H1 (cell line): ENCODE results near the gene SLCO2A1. TPM values are rescaled to one million over a fixed set of nuclear protein-coding genes. Genes with fewer than 3 reads are reported as not detected.

Source experiments
- CTCF ChIA-PET: fragments of 300-600 bp; sonication (Branson Sonifier 250); formaldehyde crosslinking; loops from one replicate; lab custom pipeline; 2021; ENCODE audit not compliant: partially characterized antibody; lab: Charles Lee
- POLR2A ChIA-PET: fragments of 300-600 bp; sonication (Branson Sonifier 250); formaldehyde crosslinking; loops from one replicate; lab custom pipeline; 2021; ENCODE audit warnings: inconsistent platforms; ENCODE audit not compliant: partially characterized antibody; lab: Charles Lee
- DNase-seq, 2 experiments: peaks; one replicate each; pipeline versions ENCODE4 v3.0.0 to v3.0.0-alpha.2; 2010 to 2022; ENCODE audit warnings: low spot score in 2 of 2, low read depth in 1 of 2, mixed read lengths in 1 of 2
- FAIRE-seq: peaks from 2 replicates; lab custom pipeline; 2011; peaks lifted over from hg19 to GRCh38; lab: Jason Lieb, UNC
- H2AFZ ChIP-seq: 2 replicates; pipeline ENCODE4 v1.8.1; 2012; ENCODE audit warnings: low read length, inconsistent platforms
- H2AK5ac ChIP-seq: 2 replicates; pipeline ENCODE4 v1.6.1; 2013; ENCODE audit warnings: low read depth, low read length
- H2BK120ac ChIP-seq: replicated peaks from 2 replicates; pipeline ENCODE3; 2013; ENCODE audit warnings: low read depth, low read length, inconsistent platforms
- H2BK12ac ChIP-seq: 2 replicates; pipeline ENCODE4 v1.6.1; 2013; ENCODE audit warnings: low read depth, low read length
- H2BK15ac ChIP-seq: 2 replicates; pipeline ENCODE4 v1.6.1; 2013; ENCODE audit warnings: low read length
- H2BK20ac ChIP-seq: 2 replicates; pipeline ENCODE4 v1.6.1; 2013; ENCODE audit warnings: low read length
- H2BK5ac ChIP-seq: 2 replicates; pipeline ENCODE4 v1.6.1; 2013; ENCODE audit warnings: low read depth, low read length
- H3K14ac ChIP-seq: 2 replicates; pipeline ENCODE4 v1.6.1; 2013; ENCODE audit warnings: inconsistent platforms; ENCODE audit not compliant: insufficient read length
- H3K18ac ChIP-seq: 2 replicates; pipeline ENCODE4 v1.6.1; 2013; ENCODE audit warnings: low read length; ENCODE audit errors: extremely low read depth
- H3K23ac ChIP-seq: 2 replicates; pipeline ENCODE4 v1.6.1; 2013; ENCODE audit warnings: inconsistent platforms; ENCODE audit not compliant: insufficient read length
- H3K23me2 ChIP-seq: 2 replicates; pipeline ENCODE4 v1.6.1; 2013; ENCODE audit warnings: low read depth, low read length
- H3K27ac ChIP-seq: 2 replicates; pipeline ENCODE4 v1.6.1; 2011; ENCODE audit warnings: low read depth, low read length, inconsistent platforms
- H3K27me3 ChIP-seq, 4 experiments: replicated peaks in 1 of 4; 1 replicate in 1 of 4; 2 replicates in 3 of 4; pipeline versions ENCODE4 v1.6.1 to v1.8.1; 2011 to 2013; ENCODE audit warnings: low read length in 3 of 4, mild to moderate bottlenecking in 3 of 4, inconsistent platforms in 2 of 4, mixed read lengths in 2 of 4, moderate library complexity in 1 of 4; ENCODE audit not compliant: control insufficient read depth in 3 of 4, insufficient read depth in 3 of 4; ENCODE audit errors: extremely low read depth in 1 of 4
- H3K36me3 ChIP-seq, 4 experiments: 2 replicates each; pipeline versions ENCODE4 v1.6.1 to v1.8.1; 2011 to 2013; ENCODE audit warnings: mild to moderate bottlenecking in 4 of 4, low read length in 3 of 4, moderate library complexity in 2 of 4, control low read depth in 1 of 4, inconsistent platforms in 1 of 4; ENCODE audit not compliant: insufficient read depth in 4 of 4, control insufficient read depth in 2 of 4
- H3K4ac ChIP-seq: replicated peaks from 2 replicates; pipeline ENCODE3; 2013; ENCODE audit warnings: low read length, low read depth, mixed read lengths, inconsistent platforms; ENCODE audit not compliant: insufficient read length
- H3K4me1 ChIP-seq, 4 experiments: replicated peaks in 1 of 4; 1 replicate in 1 of 4; 2 replicates in 3 of 4; pipeline versions ENCODE4 v1.6.1 to v1.8.1; 2011 to 2013; ENCODE audit warnings: low read length in 3 of 4, inconsistent platforms in 2 of 4, mixed read lengths in 1 of 4; ENCODE audit not compliant: insufficient read depth in 4 of 4, control insufficient read depth in 3 of 4
- H3K4me2 ChIP-seq, 2 experiments: 2 replicates each; pipeline versions ENCODE4 v1.6.1 to v1.8.1; 2011 to 2013; ENCODE audit warnings: low read depth in 2 of 2, low read length in 2 of 2, control low read depth in 1 of 2, inconsistent platforms in 1 of 2, mild to moderate bottlenecking in 1 of 2; ENCODE audit not compliant: insufficient read depth in 1 of 2
- H3K4me3 ChIP-seq, 4 experiments: fragments of 200-600, 300-600 bp in 1 of 4; sonication (generic), shearing (Covaris generic), sonication (Bioruptor Twin) in 1 of 4; 2 replicates each; pipeline versions ENCODE4 v1.5.1 to v1.8.1; 2011 to 2016; ENCODE audit warnings: low read length in 4 of 4, low read depth in 3 of 4, control low read depth in 2 of 4, inconsistent platforms in 2 of 4, mild to moderate bottlenecking in 2 of 4, mixed read lengths in 1 of 4, moderate library complexity in 1 of 4; ENCODE audit not compliant: insufficient read depth in 2 of 4; ENCODE audit errors: extremely low read depth in 1 of 4
- H3K56ac ChIP-seq: replicated peaks from 2 replicates; pipeline ENCODE3; 2013; ENCODE audit warnings: low read depth, mild to moderate bottlenecking, mixed read lengths, low read length, inconsistent platforms; ENCODE audit not compliant: insufficient read length
- H3K79me1 ChIP-seq: 2 replicates; pipeline ENCODE4 v1.6.1; 2013; ENCODE audit warnings: low read depth, low read length, control low read depth
- H3K79me2 ChIP-seq, 2 experiments: 2 replicates each; pipeline versions ENCODE4 v1.6.1 to v1.8.1; 2012 to 2013; ENCODE audit warnings: low read length in 2 of 2, mild to moderate bottlenecking in 2 of 2, inconsistent platforms in 1 of 2; ENCODE audit not compliant: insufficient read depth in 2 of 2, control insufficient read depth in 1 of 2
- H3K9ac ChIP-seq, 4 experiments: replicated peaks in 1 of 4; 1 replicate in 1 of 4; 2 replicates in 3 of 4; pipeline versions ENCODE4 v1.6.1 to v1.8.1; 2011 to 2013; ENCODE audit warnings: low read depth in 3 of 4, low read length in 3 of 4, control low read depth in 2 of 4, mild to moderate bottlenecking in 2 of 4, moderate library complexity in 2 of 4, inconsistent platforms in 1 of 4; ENCODE audit errors: extremely low read depth in 1 of 4
- H3K9me3 ChIP-seq, 2 experiments: 2 replicates each; pipeline versions ENCODE4 v1.6.1 to v1.8.1; 2012 to 2013; ENCODE audit warnings: mild to moderate bottlenecking in 2 of 2, moderate library complexity in 2 of 2, control low read depth in 1 of 2, inconsistent platforms in 1 of 2, low read depth in 1 of 2, low read length in 1 of 2, mixed read lengths in 1 of 2; ENCODE audit not compliant: insufficient read depth in 2 of 2
- H4K20me1 ChIP-seq, 2 experiments: replicated peaks in 1 of 2; 2 replicates each; pipeline versions ENCODE3 to v1.8.1; 2011 to 2013; ENCODE audit warnings: inconsistent platforms in 2 of 2, low read length in 2 of 2, mild to moderate bottlenecking in 1 of 2; ENCODE audit not compliant: insufficient read depth in 2 of 2, control insufficient read depth in 1 of 2
- H4K5ac ChIP-seq: 2 replicates; pipeline ENCODE4 v1.6.1; 2013; ENCODE audit warnings: low read length, low read depth, mixed read lengths, inconsistent platforms; ENCODE audit not compliant: insufficient read length
- H4K8ac ChIP-seq: 2 replicates; pipeline ENCODE4 v1.8.0; 2013; ENCODE audit warnings: mild to moderate bottlenecking, moderate library complexity, low read length, inconsistent platforms; ENCODE audit not compliant: insufficient read depth; ENCODE audit errors: extremely low read depth
- H4K91ac ChIP-seq: replicated peaks from 2 replicates; pipeline ENCODE3; 2013; ENCODE audit warnings: low read length, mixed read lengths, inconsistent platforms; ENCODE audit not compliant: insufficient read length
- EGR1 ChIP-seq: IDR thresholded peaks from 2 replicates; pipeline ENCODE4 v1.6.1; 2011; ENCODE audit warnings: low read depth, low read length, borderline replicate concordance
- GABPA ChIP-seq: IDR thresholded peaks from 2 replicates; pipeline ENCODE4 v1.6.1; 2011; ENCODE audit warnings: mild to moderate bottlenecking, low read length, moderate library complexity, borderline replicate concordance; ENCODE audit not compliant: insufficient read depth
- HDAC2 ChIP-seq, 2 experiments: fragments of 300-600 bp in 1 of 2; sonication (generic) in 1 of 2; IDR thresholded peaks; 2 replicates each; pipeline ENCODE4 v1.6.1; 2011 to 2012; ENCODE audit warnings: low read depth in 2 of 2, low read length in 2 of 2, mild to moderate bottlenecking in 2 of 2, moderate library complexity in 2 of 2, borderline replicate concordance in 1 of 2, inconsistent platforms in 1 of 2
- JUN ChIP-seq: IDR thresholded peaks from 2 replicates; pipeline ENCODE4 v1.6.1; 2011; ENCODE audit warnings: low read depth, mild to moderate bottlenecking, improper control_type of control experiment, low read length
- MAFK ChIP-seq: IDR thresholded peaks from 2 replicates; pipeline ENCODE4 v1.6.1; 2012; ENCODE audit warnings: low read depth, mild to moderate bottlenecking, improper control_type of control experiment, low read length
- POLR2A ChIP-seq, 2 experiments: IDR thresholded peaks; 1 replicate in 1 of 2; 2 replicates in 1 of 2; pipeline ENCODE4 v1.6.1; 2011; ENCODE audit warnings: low read depth in 2 of 2, low read length in 2 of 2, mild to moderate bottlenecking in 2 of 2; ENCODE audit errors: control extremely low read depth in 1 of 2
- RXRA ChIP-seq: IDR thresholded peaks from 2 replicates; pipeline ENCODE4 v1.6.1; 2011; ENCODE audit warnings: low read depth, mild to moderate bottlenecking, low read length, moderate library complexity; ENCODE audit not compliant: insufficient read depth
- SIX5 ChIP-seq: IDR thresholded peaks from 2 replicates; pipeline ENCODE4 v1.6.1; 2011; ENCODE audit warnings: mild to moderate bottlenecking, low read depth, low read length
- TAF1 ChIP-seq: IDR thresholded peaks from 2 replicates; pipeline ENCODE4 v1.6.1; 2011; ENCODE audit warnings: mild to moderate bottlenecking, low read depth, low read length
- YY1 ChIP-seq: IDR thresholded peaks from 2 replicates; pipeline ENCODE4 v1.6.1; 2011; ENCODE audit warnings: low read depth, mild to moderate bottlenecking, low read length
- whole genome bisulfite sequencing, 2 experiments: shearing (Covaris generic) in 1 of 2; methylation state at CpG; one replicate each; pipeline versions ENCODE4 v1.1.6 to v1.1.7; 2013 to 2015; ENCODE audit warnings: low lambda C conversion rate in 2 of 2, mixed read lengths in 2 of 2, inconsistent platforms in 1 of 2, low coverage in 1 of 2, missing lambda C conversion rate in 1 of 2; ENCODE audit not compliant: insufficient replicate concordance in 2 of 2, insufficient coverage in 1 of 2, insufficient read length in 1 of 2; ENCODE audit errors: extremely low coverage in 1 of 2, missing lambda C conversion rate in 1 of 2; 5-methylcytosine and 5-hydroxymethylcytosine counted together
- polyA plus RNA-seq, 7 experiments: library from polyadenylated mRNA; depleted of rRNA in 3 of 7; stranded (reverse) in 5 of 7; unstranded in 2 of 7; fragments of >200 nt in 5 of 7; fragments of 200-250 nt in 2 of 7; gene quantifications; 1 replicate in 5 of 7; 2 replicates in 1 of 7; 4 replicates in 1 of 7; pipeline versions ENCODE4 v1.2.1 to v1.2.3, GENCODE V29; 2011 to 2013; ENCODE audit warnings: missing spikeins in 2 of 7, mixed read lengths in 2 of 7
- total RNA-seq: library from RNA; stranded (reverse); fragmentation: NEBNext Ultra II Directional; extraction: Animal tissue kit (Norgen Biotek cat#: 25700); gene quantifications from 2 replicates; pipeline ENCODE4 v1.2.1, GENCODE V29; 2021
- TF ChIP-seq, protein P1 (sequence below): IDR thresholded peaks from 2 replicates; pipeline ENCODE4 v1.6.1; 2011; ENCODE audit warnings: low read depth, mild to moderate bottlenecking, low read length; ENCODE audit not compliant: insufficient read depth
- TF ChIP-seq, protein P2 (sequence below): IDR thresholded peaks from 2 replicates; pipeline ENCODE4 v1.6.1; 2012; ENCODE audit warnings: low read length, inconsistent platforms

SLCO2A1 gene
- total and polyA plus RNA-seq, 2 of the 8 experiments (the other 6 are each of a cell fraction or from before 2014, with no cell fraction given) = 1.1 to 2.3 TPM

DNA sequence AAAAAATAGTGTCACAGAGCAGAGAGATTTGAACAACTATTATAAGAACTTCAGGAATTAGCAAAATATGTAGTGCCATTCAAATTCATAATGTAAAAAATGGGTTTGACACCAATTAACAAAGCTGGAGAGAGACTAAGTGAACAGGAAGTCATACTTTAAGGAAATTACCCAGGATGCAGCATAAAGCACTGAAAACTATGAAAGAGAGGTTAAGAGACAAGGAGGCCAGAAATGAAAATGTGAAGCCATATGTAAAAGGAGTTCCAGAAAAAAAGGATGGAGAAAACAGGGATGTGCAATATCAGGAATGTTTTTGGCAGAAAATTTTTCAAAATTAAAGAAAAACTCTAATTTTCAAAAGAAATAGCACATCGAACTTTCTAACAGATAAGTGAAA, 57.6 kb downstream of the SLCO2A1 start:
- POLR2A ChIA-PET = no interaction called here
- no peak for TF ChIP-seq JUN
- TF ChIP-seq, protein P1, sequence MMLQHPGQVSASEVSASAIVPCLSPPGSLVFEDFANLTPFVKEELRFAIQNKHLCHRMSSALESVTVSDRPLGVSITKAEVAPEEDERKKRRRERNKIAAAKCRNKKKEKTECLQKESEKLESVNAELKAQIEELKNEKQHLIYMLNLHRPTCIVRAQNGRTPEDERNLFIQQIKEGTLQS = no peak
- TF ChIP-seq TAF1 = no peak
- TF ChIP-seq EGR1 = no peak
- no peak for TF ChIP-seq YY1
- TF ChIP-seq RXRA = no peak
- no peak for TF ChIP-seq MAFK
- TF ChIP-seq SIX5 = no peak
- TF ChIP-seq, protein P2, sequence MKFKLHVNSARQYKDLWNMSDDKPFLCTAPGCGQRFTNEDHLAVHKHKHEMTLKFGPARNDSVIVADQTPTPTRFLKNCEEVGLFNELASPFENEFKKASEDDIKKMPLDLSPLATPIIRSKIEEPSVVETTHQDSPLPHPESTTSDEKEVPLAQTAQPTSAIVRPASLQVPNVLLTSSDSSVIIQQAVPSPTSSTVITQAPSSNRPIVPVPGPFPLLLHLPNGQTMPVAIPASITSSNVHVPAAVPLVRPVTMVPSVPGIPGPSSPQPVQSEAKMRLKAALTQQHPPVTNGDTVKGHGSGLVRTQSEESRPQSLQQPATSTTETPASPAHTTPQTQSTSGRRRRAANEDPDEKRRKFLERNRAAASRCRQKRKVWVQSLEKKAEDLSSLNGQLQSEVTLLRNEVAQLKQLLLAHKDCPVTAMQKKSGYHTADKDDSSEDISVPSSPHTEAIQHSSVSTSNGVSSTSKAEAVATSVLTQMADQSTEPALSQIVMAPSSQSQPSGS = no peak
- TF ChIP-seq GABPA = no peak
- no peak for TF ChIP-seq HDAC2 (IDR thresholded peaks at IDR 0.05; ENCODE audit: borderline replicate concordance in 1 of 2, low read depth in 2 of 2, low read length in 2 of 2)
- no peak for TF ChIP-seq POLR2A (IDR thresholded peaks at IDR 0.05; ENCODE audit: control extremely low read depth in 1 of 2, low read depth in 2 of 2, low read length in 2 of 2)

More for the DNA sequence above, 57.6 kb downstream of the SLCO2A1 start:
- WGBS, 2 experiments = 83% methylated on average over 1 of the region's 1 CpG; no CpG with 5 or more reads in 1 of the 2 experiments
- CTCF ChIA-PET = interaction anchor here (1.3 kb wide), 1 partner anchor 18 kb away, joined by 3 read pairs; no protein-coding TSS in a partner anchor
- no peak overlapping the region for H3K56ac ChIP-seq
- no peak overlapping the region for H2BK120ac ChIP-seq
- H3K4me1 ChIP-seq = no peaks in the 10 kb centered on the region
- no peak overlapping the region for H2AFZ ChIP-seq
- no peak overlapping the region for H3K9ac ChIP-seq
- H3K4me3 ChIP-seq = no peak overlapping the region
- H3K4ac ChIP-seq = no peak overlapping the region
- H4K91ac ChIP-seq = no peak overlapping the region
- no peak overlapping the region for H2AK5ac ChIP-seq
- no peak overlapping the region for H3K14ac ChIP-seq
- no peak overlapping the region for H4K5ac ChIP-seq
- no peaks in the 10 kb centered on the region for H3K27me3 ChIP-seq
- H2BK5ac ChIP-seq = no peak overlapping the region
- no peak for DNase-seq
- H3K23me2 ChIP-seq = peaks cover 6% of the 10 kb centered on the region; the same call in 1 of the 2 replicates
- H4K8ac ChIP-seq = no peak overlapping the region
- no peaks in the 10 kb centered on the region for H3K79me1 ChIP-seq
- H3K4me2 ChIP-seq = no peak overlapping the region
- H3K9me3 ChIP-seq = peaks cover 4 to 10% of the 10 kb centered on the region in 2 experiments; a peak in 3 of 4 replicates
- no peak overlapping the region for H2BK20ac ChIP-seq
- no peak overlapping the region for H3K18ac ChIP-seq
- no peak overlapping the region for H3K23ac ChIP-seq
- H3K36me3 ChIP-seq = no peaks in the 10 kb centered on the region
- H4K20me1 ChIP-seq = no peaks in the 10 kb centered on the region
- H3K79me2 ChIP-seq = no peaks in the 10 kb centered on the region
- no peak overlapping the region for H3K27ac ChIP-seq
- H2BK15ac ChIP-seq = no peak overlapping the region
- no peak for FAIRE-seq
- H2BK12ac ChIP-seq = no peak overlapping the region
